ENCODE results near the gene CLEC11A. TPM values are rescaled to one million over a fixed set of nuclear protein-coding genes. Genes with fewer than 3 reads are reported as not detected.

CLEC11A gene
- total RNA-seq, 2 experiments from 2014 or later, result 0.63 to 0.70 TPM

Other genes with a start within 250 kb of the CLEC11A start
- gene EMC10, start 246.9 kb upstream of the CLEC11A start, total RNA-seq, result 10 to 100 TPM; 65.0 to 67.0 TPM
- under 1 TPM; 0.34 to 0.69 TPM for gene GARIN5A, start 246.5 kb upstream of the CLEC11A start, total RNA-seq
- 10 to 100 TPM; 40.0 to 44.8 TPM for gene JOSD2, start 212.2 kb upstream of the CLEC11A start, total RNA-seq
- not detected for gene ASPDH, start 209.5 kb upstream of the CLEC11A start, total RNA-seq
- not detected for gene LRRC4B, start 154.9 kb upstream of the CLEC11A start, total RNA-seq
- gene SYT3, start 83.5 kb upstream of the CLEC11A start, total RNA-seq, result under 1 TPM; 0.11 to 0.50 TPM
- under 1 TPM; 0.44 to 0.67 TPM for gene C19orf81, start 73.9 kb upstream of the CLEC11A start, total RNA-seq
- not detected for gene SHANK1, start 3.6 kb upstream of the CLEC11A start, total RNA-seq
- gene GPR32, start 47.1 kb downstream of the CLEC11A start, total RNA-seq, result not detected
- not detected for gene ACP4, start 67.1 kb downstream of the CLEC11A start, total RNA-seq
- under 1 TPM in 1 of 2 experiments, not detected in 1; 0.29 TPM for gene KLK1, start 100.4 kb downstream of the CLEC11A start, total RNA-seq
- not detected for gene KLK15, start 110.2 kb downstream of the CLEC11A start, total RNA-seq
- not detected for gene KLK3, start 131.6 kb downstream of the CLEC11A start, total RNA-seq
- gene KLK2, start 150.1 kb downstream of the CLEC11A start, total RNA-seq, result not detected
- not detected for gene KLK4, start 188.0 kb downstream of the CLEC11A start, total RNA-seq
- gene KLK5, start 229.7 kb downstream of the CLEC11A start, total RNA-seq, result not detected
- not detected for gene KLK6, start 246.2 kb downstream of the CLEC11A start, total RNA-seq